Body of pancreas (tissue), 4 donors: ENCODE results near the gene C1orf74. TPM values are rescaled to one million over a fixed set of nuclear protein-coding genes. Genes with fewer than 3 reads are reported as not detected.

ENCODE experiments used
- ATAC-seq: fragments of 150-250 bp; one replicate; pipeline ENCODE4 v1.9.1; 2016
- DNase-seq, 4 donors: peaks; one replicate each; pipeline ENCODE4 v3.0.0-alpha.2; 2019
- H3K27ac ChIP-seq, 4 donors: fragments of 200-600 bp; sonication (generic); 1 replicate in 3 of 4; 2 replicates in 1 of 4; pipeline versions ENCODE4 v1.5.1 to v1.6.1; 2016 to 2019; ENCODE audit warnings: mild to moderate bottlenecking in 1 of 4, mixed read lengths in 1 of 4, moderate library complexity in 1 of 4
- H3K27me3 ChIP-seq, 2 donors: fragments of 200-600 bp; sonication (generic); one replicate each; pipeline ENCODE4 v1.6.0; 2016; ENCODE audit warnings: mild to moderate bottlenecking in 1 of 2
- H3K36me3 ChIP-seq, 2 donors: fragments of 200-600 bp; sonication (generic); replicated peaks in 1 of 2; 2 replicates each; pipeline ENCODE4 v1.5.1; 2016; ENCODE audit warnings: low read depth in 2 of 2; ENCODE audit not compliant: insufficient read depth in 1 of 2
- H3K4me1 ChIP-seq: fragments of 200-600 bp; sonication (generic); one replicate; pipeline ENCODE4 v1.6.0; 2016
- H3K4me3 ChIP-seq, 2 donors: fragments of 200-600 bp; sonication (generic); 1 replicate in 1 of 2; 2 replicates in 1 of 2; pipeline ENCODE4 v1.5.1; 2016 to 2019
- H3K9me3 ChIP-seq, 3 donors: fragments of 200-600 bp; sonication (generic); 1 replicate in 2 of 3; 2 replicates in 1 of 3; pipeline ENCODE4 v1.5.1; 2016
- POLR2A ChIP-seq, 3 donors: fragments of 450-650 bp; IDR thresholded peaks; one replicate each; pipeline ENCODE4 v1.6.1; 2016; ENCODE audit warnings: antibody characterized with exemption in 3 of 3, mild to moderate bottlenecking in 2 of 3
- WGBS, 2 donors: methylation state at CpG; one replicate each; pipeline ENCODE4 v1.1.5; 2017; 5-methylcytosine and 5-hydroxymethylcytosine counted together
- intact Hi-C: fragments of 100-400 bp; cut with DNase I; formaldehyde crosslinking; loops from one replicate; pipeline ENCODE4 v1.15.1; 2023
- total RNA-seq, 2 donors: library from RNA; depleted of rRNA; stranded (reverse); fragments of >200 nt; gene quantifications; one replicate each; pipeline ENCODE4 v1.1.0, GENCODE V29; 2016
- TF ChIP-seq, protein P1 (sequence below), 7 experiments: fragments of 450-650 bp in 4 of 7; fragments of 200-600 bp in 3 of 7; sonication (generic) in 3 of 7; IDR thresholded peaks; one replicate each; pipeline ENCODE4 v1.5.1; 2016 to 2019; ENCODE audit warnings: antibody characterized with exemption in 7 of 7

The C1orf74 gene
- total RNA-seq, 2 donors from 2014 or later: 0.33 to 1.0 TPM

DNA sequence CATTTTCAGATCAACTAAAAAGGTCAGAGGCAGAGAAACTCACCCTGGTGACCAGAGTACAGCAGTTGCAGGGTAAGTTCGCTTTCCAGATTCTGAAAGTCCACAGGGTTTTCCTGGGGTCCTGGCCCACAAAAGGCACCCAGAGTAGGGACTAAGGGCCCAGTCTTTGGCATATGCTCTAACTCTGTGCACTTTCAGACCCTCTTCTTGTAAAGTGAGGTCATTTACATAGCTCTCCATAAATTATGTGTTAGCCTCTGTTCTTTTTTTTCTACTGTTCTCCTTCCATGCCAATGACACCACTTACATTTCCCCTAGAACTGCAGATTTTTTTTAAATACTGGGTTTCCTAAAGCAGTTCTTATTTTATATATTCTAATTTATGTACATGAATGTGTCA is 6.3 kb downstream of the C1orf74 start:
- no peak overlapping the region for H3K4me3 ChIP-seq
- WGBS, 2 donors: 88 to 89% methylated on average over 1 of the region's 1 CpG

DNA sequence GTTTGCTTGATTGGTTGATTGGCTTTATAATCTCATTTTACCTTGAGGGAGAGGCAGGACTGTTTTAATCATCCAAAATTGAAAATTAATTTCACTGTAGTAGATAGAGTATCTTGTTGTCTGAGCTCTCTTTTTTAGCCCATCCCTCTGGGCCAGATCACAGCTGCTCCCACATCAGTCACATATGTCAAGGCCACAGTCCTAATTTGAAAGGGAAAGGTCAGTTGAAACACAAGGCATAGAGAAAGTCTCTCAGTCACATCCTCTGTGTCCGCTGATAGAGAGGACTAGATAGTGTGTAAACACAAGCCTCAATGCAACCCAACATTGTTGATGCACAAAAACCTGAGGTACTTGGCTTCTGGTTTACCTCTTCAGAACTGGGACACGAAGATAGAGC is 6.8 kb downstream of the C1orf74 start:
- intact Hi-C loops: no loop called here
- WGBS, 2 donors: 82 to 92% methylated on average over 2 of the region's 2 CpGs

More for the DNA sequence above, 6.3 kb downstream of the C1orf74 start:
- ATAC-seq (no peak), DNase-seq (no peak)
- TF ChIP-seq, protein P1, sequence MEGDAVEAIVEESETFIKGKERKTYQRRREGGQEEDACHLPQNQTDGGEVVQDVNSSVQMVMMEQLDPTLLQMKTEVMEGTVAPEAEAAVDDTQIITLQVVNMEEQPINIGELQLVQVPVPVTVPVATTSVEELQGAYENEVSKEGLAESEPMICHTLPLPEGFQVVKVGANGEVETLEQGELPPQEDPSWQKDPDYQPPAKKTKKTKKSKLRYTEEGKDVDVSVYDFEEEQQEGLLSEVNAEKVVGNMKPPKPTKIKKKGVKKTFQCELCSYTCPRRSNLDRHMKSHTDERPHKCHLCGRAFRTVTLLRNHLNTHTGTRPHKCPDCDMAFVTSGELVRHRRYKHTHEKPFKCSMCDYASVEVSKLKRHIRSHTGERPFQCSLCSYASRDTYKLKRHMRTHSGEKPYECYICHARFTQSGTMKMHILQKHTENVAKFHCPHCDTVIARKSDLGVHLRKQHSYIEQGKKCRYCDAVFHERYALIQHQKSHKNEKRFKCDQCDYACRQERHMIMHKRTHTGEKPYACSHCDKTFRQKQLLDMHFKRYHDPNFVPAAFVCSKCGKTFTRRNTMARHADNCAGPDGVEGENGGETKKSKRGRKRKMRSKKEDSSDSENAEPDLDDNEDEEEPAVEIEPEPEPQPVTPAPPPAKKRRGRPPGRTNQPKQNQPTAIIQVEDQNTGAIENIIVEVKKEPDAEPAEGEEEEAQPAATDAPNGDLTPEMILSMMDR (IDR thresholded peaks at IDR 0.05): no peak
- no peak for TF ChIP-seq POLR2A (IDR thresholded peaks at IDR 0.05)
- H3K4me1 ChIP-seq: no peaks in the 10 kb centered on the region
- no peak overlapping the region for H3K27ac ChIP-seq
- no peaks in the 10 kb centered on the region for H3K9me3 ChIP-seq
- intact Hi-C loops: no loop called here
- no peaks in the 10 kb centered on the region for H3K27me3 ChIP-seq
- H3K36me3 ChIP-seq: no peaks in the 10 kb centered on the region

DNA sequence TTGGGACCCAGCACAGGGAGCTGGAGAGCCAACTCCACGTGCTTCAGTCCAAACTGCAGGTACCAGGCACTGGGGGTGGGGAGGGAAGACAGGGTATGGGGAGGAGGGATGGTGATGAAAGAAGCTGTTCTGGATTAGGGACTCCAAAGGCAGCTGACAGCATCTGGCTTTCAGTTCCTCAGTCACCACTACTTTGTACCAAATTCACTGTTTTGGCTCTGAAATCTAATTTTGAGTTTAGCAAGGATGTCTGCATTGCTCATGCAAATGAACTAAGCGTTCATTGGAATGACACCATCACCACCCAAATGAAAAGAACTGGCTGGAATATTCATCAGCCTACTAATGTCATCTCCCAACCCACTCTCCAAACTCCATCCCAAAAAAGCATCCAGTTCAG is 8.7 kb downstream of the C1orf74 start:
- TF ChIP-seq, protein P1 (IDR thresholded peaks at IDR 0.05): no peak
- TF ChIP-seq POLR2A (IDR thresholded peaks at IDR 0.05): no peak
- H3K36me3 ChIP-seq: no peaks in the 10 kb centered on the region
- H3K4me3 ChIP-seq: no peak overlapping the region
- H3K4me1 ChIP-seq: no peaks in the 10 kb centered on the region
- intact Hi-C loops: no loop called here
- H3K9me3 ChIP-seq: no peaks in the 10 kb centered on the region
- no peak for DNase-seq
- WGBS, 2 donors: 61 to 64% methylated on average over 2 of the region's 2 CpGs
- no peaks in the 10 kb centered on the region for H3K27me3 ChIP-seq
- no peak overlapping the region for H3K27ac ChIP-seq
- ATAC-seq: no peak

More for the DNA sequence above, 6.8 kb downstream of the C1orf74 start:
- no peak overlapping the region for H3K27ac ChIP-seq
- H3K27me3 ChIP-seq: no peaks in the 10 kb centered on the region
- TF ChIP-seq, protein P1 (IDR thresholded peaks at IDR 0.05): no peak
- no peak for TF ChIP-seq POLR2A (IDR thresholded peaks at IDR 0.05)
- no peaks in the 10 kb centered on the region for H3K4me1 ChIP-seq
- no peak for DNase-seq
- no peaks in the 10 kb centered on the region for H3K36me3 ChIP-seq
- ATAC-seq: no peak
- H3K4me3 ChIP-seq: no peak overlapping the region
- H3K9me3 ChIP-seq: no peaks in the 10 kb centered on the region

DNA sequence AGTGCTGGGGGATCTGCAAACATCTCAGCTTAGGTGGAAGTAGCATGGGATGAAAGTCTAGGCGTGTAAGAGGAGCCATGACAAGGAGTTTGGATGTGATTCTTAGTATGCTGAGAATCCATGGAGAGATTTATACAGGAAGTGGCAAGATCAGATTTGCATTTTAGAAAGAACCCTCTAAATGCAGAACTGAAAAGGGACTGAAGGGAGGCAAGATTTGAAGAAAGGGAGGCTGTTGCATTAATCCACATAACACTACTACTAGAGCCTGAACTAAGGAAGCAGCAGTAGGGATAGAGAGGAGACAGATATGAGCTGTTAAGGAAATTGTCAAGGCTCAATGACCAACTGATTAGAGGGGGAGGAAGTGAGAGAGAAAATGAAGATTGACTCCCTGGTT is 9.8 kb downstream of the C1orf74 start:
- Histone ChIP-seq H3K9me3 (no peaks in the 10 kb centered on the region), H3K4me3 (no peak overlapping the region), H3K4me1 (peaks cover 3% of the 10 kb centered on the region), H3K27ac (no peak overlapping the region), H3K27me3 (no peaks in the 10 kb centered on the region), H3K36me3 (no peaks in the 10 kb centered on the region)
- WGBS, 2 donors: 77 to 88% methylated on average over 1 of the region's 1 CpG
- no peak for TF ChIP-seq POLR2A (IDR thresholded peaks at IDR 0.05)
- TF ChIP-seq, protein P1 (IDR thresholded peaks at IDR 0.05): no peak
- no peak for DNase-seq
- no peak for ATAC-seq
- intact Hi-C loops: no loop called here

DNA sequence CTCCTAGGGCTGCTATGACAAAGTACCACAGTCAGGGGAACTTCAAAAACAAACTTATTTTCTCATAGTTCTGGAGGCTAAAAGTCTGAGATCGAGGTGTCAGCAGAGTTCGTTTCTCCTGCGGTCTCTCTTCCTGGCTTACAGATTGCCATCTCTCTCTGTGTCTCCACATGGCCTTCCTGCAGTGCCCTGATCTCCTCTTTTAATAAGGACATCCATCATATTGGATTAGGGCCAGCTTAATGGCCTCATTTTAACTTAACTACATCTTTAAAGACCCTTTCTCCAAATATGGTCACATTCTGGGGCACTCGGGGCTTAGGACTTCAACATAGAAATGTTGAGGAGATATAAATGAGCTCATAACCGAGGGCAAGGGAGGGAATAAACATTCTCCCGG is 12.2 kb downstream of the C1orf74 start:
- TF ChIP-seq, protein P1 (IDR thresholded peaks at IDR 0.05): no peak
- TF ChIP-seq POLR2A (IDR thresholded peaks at IDR 0.05): no peak
- ATAC-seq (no peak), DNase-seq (no peak)
- H3K36me3 ChIP-seq: no peaks in the 10 kb centered on the region
- intact Hi-C loops: no loop called here
- H3K27ac ChIP-seq: no peak overlapping the region
- WGBS, 2 donors: 55 to 61% methylated on average over 6 of the region's 6 CpGs
- peaks cover 15% of the 10 kb centered on the region for H3K4me1 ChIP-seq
- no peak overlapping the region for H3K4me3 ChIP-seq
- H3K9me3 ChIP-seq: no peaks in the 10 kb centered on the region
- H3K27me3 ChIP-seq: no peaks in the 10 kb centered on the region
